H1 (cell line): ENCODE results near the gene MSI2. TPM values are rescaled to one million over a fixed set of nuclear protein-coding genes. Genes with fewer than 3 reads are reported as not detected.
A peak's percentile ranks its signal among the peaks of the same experiment; 100 is the strongest.

Experiments
- CTCF ChIA-PET: fragments of 300-600 bp; sonication (Branson Sonifier 250); formaldehyde crosslinking; loops from one replicate; lab custom pipeline; 2021; ENCODE audit not compliant: partially characterized antibody; lab: Charles Lee
- POLR2A ChIA-PET: fragments of 300-600 bp; sonication (Branson Sonifier 250); formaldehyde crosslinking; loops from one replicate; lab custom pipeline; 2021; ENCODE audit warnings: inconsistent platforms; ENCODE audit not compliant: partially characterized antibody; lab: Charles Lee
- DNase-seq, 2 experiments: peaks; one replicate each; pipeline versions ENCODE4 v3.0.0 to v3.0.0-alpha.2; 2010 to 2022; ENCODE audit warnings: low spot score in 2 of 2, low read depth in 1 of 2, mixed read lengths in 1 of 2
- FAIRE-seq: peaks from 2 replicates; lab custom pipeline; 2011; peaks lifted over from hg19 to GRCh38; lab: Jason Lieb, UNC
- H2AFZ ChIP-seq: 2 replicates; pipeline ENCODE4 v1.8.1; 2012; ENCODE audit warnings: low read length, inconsistent platforms
- H2AK5ac ChIP-seq: 2 replicates; pipeline ENCODE4 v1.6.1; 2013; ENCODE audit warnings: low read depth, low read length
- H2BK120ac ChIP-seq: replicated peaks from 2 replicates; pipeline ENCODE3; 2013; ENCODE audit warnings: low read depth, low read length, inconsistent platforms
- H2BK12ac ChIP-seq: 2 replicates; pipeline ENCODE4 v1.6.1; 2013; ENCODE audit warnings: low read depth, low read length
- H2BK15ac ChIP-seq: 2 replicates; pipeline ENCODE4 v1.6.1; 2013; ENCODE audit warnings: low read length
- H2BK20ac ChIP-seq: 2 replicates; pipeline ENCODE4 v1.6.1; 2013; ENCODE audit warnings: low read length
- H2BK5ac ChIP-seq: 2 replicates; pipeline ENCODE4 v1.6.1; 2013; ENCODE audit warnings: low read depth, low read length
- H3K14ac ChIP-seq: 2 replicates; pipeline ENCODE4 v1.6.1; 2013; ENCODE audit warnings: inconsistent platforms; ENCODE audit not compliant: insufficient read length
- H3K18ac ChIP-seq: 2 replicates; pipeline ENCODE4 v1.6.1; 2013; ENCODE audit warnings: low read length; ENCODE audit errors: extremely low read depth
- H3K23ac ChIP-seq: 2 replicates; pipeline ENCODE4 v1.6.1; 2013; ENCODE audit warnings: inconsistent platforms; ENCODE audit not compliant: insufficient read length
- H3K23me2 ChIP-seq: 2 replicates; pipeline ENCODE4 v1.6.1; 2013; ENCODE audit warnings: low read depth, low read length
- H3K27ac ChIP-seq: 2 replicates; pipeline ENCODE4 v1.6.1; 2011; ENCODE audit warnings: low read depth, low read length, inconsistent platforms
- H3K27me3 ChIP-seq, 4 experiments: replicated peaks in 1 of 4; 1 replicate in 1 of 4; 2 replicates in 3 of 4; pipeline versions ENCODE4 v1.6.1 to v1.8.1; 2011 to 2013; ENCODE audit warnings: low read length in 3 of 4, mild to moderate bottlenecking in 3 of 4, inconsistent platforms in 2 of 4, mixed read lengths in 2 of 4, moderate library complexity in 1 of 4; ENCODE audit not compliant: control insufficient read depth in 3 of 4, insufficient read depth in 3 of 4; ENCODE audit errors: extremely low read depth in 1 of 4
- H3K36me3 ChIP-seq, 4 experiments: 2 replicates each; pipeline versions ENCODE4 v1.6.1 to v1.8.1; 2011 to 2013; ENCODE audit warnings: mild to moderate bottlenecking in 4 of 4, low read length in 3 of 4, moderate library complexity in 2 of 4, control low read depth in 1 of 4, inconsistent platforms in 1 of 4; ENCODE audit not compliant: insufficient read depth in 4 of 4, control insufficient read depth in 2 of 4
- H3K4ac ChIP-seq: replicated peaks from 2 replicates; pipeline ENCODE3; 2013; ENCODE audit warnings: low read length, low read depth, mixed read lengths, inconsistent platforms; ENCODE audit not compliant: insufficient read length
- H3K4me1 ChIP-seq, 4 experiments: replicated peaks in 1 of 4; 1 replicate in 1 of 4; 2 replicates in 3 of 4; pipeline versions ENCODE4 v1.6.1 to v1.8.1; 2011 to 2013; ENCODE audit warnings: low read length in 3 of 4, inconsistent platforms in 2 of 4, mixed read lengths in 1 of 4; ENCODE audit not compliant: insufficient read depth in 4 of 4, control insufficient read depth in 3 of 4
- H3K4me2 ChIP-seq, 2 experiments: 2 replicates each; pipeline versions ENCODE4 v1.6.1 to v1.8.1; 2011 to 2013; ENCODE audit warnings: low read depth in 2 of 2, low read length in 2 of 2, control low read depth in 1 of 2, inconsistent platforms in 1 of 2, mild to moderate bottlenecking in 1 of 2; ENCODE audit not compliant: insufficient read depth in 1 of 2
- H3K4me3 ChIP-seq, 4 experiments: fragments of 200-600, 300-600 bp in 1 of 4; sonication (generic), shearing (Covaris generic), sonication (Bioruptor Twin) in 1 of 4; 2 replicates each; pipeline versions ENCODE4 v1.5.1 to v1.8.1; 2011 to 2016; ENCODE audit warnings: low read length in 4 of 4, low read depth in 3 of 4, control low read depth in 2 of 4, inconsistent platforms in 2 of 4, mild to moderate bottlenecking in 2 of 4, mixed read lengths in 1 of 4, moderate library complexity in 1 of 4; ENCODE audit not compliant: insufficient read depth in 2 of 4; ENCODE audit errors: extremely low read depth in 1 of 4
- H3K56ac ChIP-seq: replicated peaks from 2 replicates; pipeline ENCODE3; 2013; ENCODE audit warnings: low read depth, mild to moderate bottlenecking, mixed read lengths, low read length, inconsistent platforms; ENCODE audit not compliant: insufficient read length
- H3K79me1 ChIP-seq: 2 replicates; pipeline ENCODE4 v1.6.1; 2013; ENCODE audit warnings: low read depth, low read length, control low read depth
- H3K79me2 ChIP-seq, 2 experiments: 2 replicates each; pipeline versions ENCODE4 v1.6.1 to v1.8.1; 2012 to 2013; ENCODE audit warnings: low read length in 2 of 2, mild to moderate bottlenecking in 2 of 2, inconsistent platforms in 1 of 2; ENCODE audit not compliant: insufficient read depth in 2 of 2, control insufficient read depth in 1 of 2
- H3K9ac ChIP-seq, 4 experiments: replicated peaks in 1 of 4; 1 replicate in 1 of 4; 2 replicates in 3 of 4; pipeline versions ENCODE4 v1.6.1 to v1.8.1; 2011 to 2013; ENCODE audit warnings: low read depth in 3 of 4, low read length in 3 of 4, control low read depth in 2 of 4, mild to moderate bottlenecking in 2 of 4, moderate library complexity in 2 of 4, inconsistent platforms in 1 of 4; ENCODE audit errors: extremely low read depth in 1 of 4
- H3K9me3 ChIP-seq, 2 experiments: 2 replicates each; pipeline versions ENCODE4 v1.6.1 to v1.8.1; 2012 to 2013; ENCODE audit warnings: mild to moderate bottlenecking in 2 of 2, moderate library complexity in 2 of 2, control low read depth in 1 of 2, inconsistent platforms in 1 of 2, low read depth in 1 of 2, low read length in 1 of 2, mixed read lengths in 1 of 2; ENCODE audit not compliant: insufficient read depth in 2 of 2
- H4K20me1 ChIP-seq, 2 experiments: replicated peaks in 1 of 2; 2 replicates each; pipeline versions ENCODE3 to v1.8.1; 2011 to 2013; ENCODE audit warnings: inconsistent platforms in 2 of 2, low read length in 2 of 2, mild to moderate bottlenecking in 1 of 2; ENCODE audit not compliant: insufficient read depth in 2 of 2, control insufficient read depth in 1 of 2
- H4K5ac ChIP-seq: 2 replicates; pipeline ENCODE4 v1.6.1; 2013; ENCODE audit warnings: low read length, low read depth, mixed read lengths, inconsistent platforms; ENCODE audit not compliant: insufficient read length
- H4K8ac ChIP-seq: 2 replicates; pipeline ENCODE4 v1.8.0; 2013; ENCODE audit warnings: mild to moderate bottlenecking, moderate library complexity, low read length, inconsistent platforms; ENCODE audit not compliant: insufficient read depth; ENCODE audit errors: extremely low read depth
- H4K91ac ChIP-seq: replicated peaks from 2 replicates; pipeline ENCODE3; 2013; ENCODE audit warnings: low read length, mixed read lengths, inconsistent platforms; ENCODE audit not compliant: insufficient read length
- ASH2L ChIP-seq: fragments of 200-600, 300-600 bp; sonication (generic); IDR thresholded peaks from one replicate; pipeline ENCODE4 v1.7.1; 2017; ENCODE audit warnings: low read length
- BACH1 ChIP-seq: IDR thresholded peaks from 2 replicates; pipeline ENCODE4 v1.6.1; 2012; ENCODE audit warnings: low read length, improper control_type of control experiment
- CBX5 ChIP-seq: fragments of 300-800, 300-1000 bp; sonication (generic); IDR thresholded peaks from 2 replicates; pipeline ENCODE4 v1.7.1; 2016; ENCODE audit warnings: antibody characterized with exemption, low read length, low read depth
- CEBPB ChIP-seq: IDR thresholded peaks from 2 replicates; pipeline ENCODE4 v1.6.1; 2012; ENCODE audit warnings: low read depth, low read length
- CHD1 ChIP-seq: IDR thresholded peaks from 2 replicates; pipeline ENCODE4 v1.6.1; 2012; ENCODE audit warnings: low read depth, low read length, improper control_type of control experiment
- CHD2 ChIP-seq: IDR thresholded peaks from 2 replicates; pipeline ENCODE4 v1.6.1; 2012; ENCODE audit warnings: low read length, improper control_type of control experiment
- CREB1 ChIP-seq: IDR thresholded peaks from 2 replicates; pipeline ENCODE4 v1.6.1; 2012; ENCODE audit warnings: inconsistent platforms
- FOSL1 ChIP-seq: IDR thresholded peaks from 2 replicates; pipeline ENCODE4 v1.6.1; 2011; ENCODE audit warnings: mild to moderate bottlenecking, low read depth, low read length, moderate library complexity; ENCODE audit not compliant: insufficient read depth
- HDAC2 ChIP-seq, 2 experiments: fragments of 300-600 bp in 1 of 2; sonication (generic) in 1 of 2; IDR thresholded peaks; 2 replicates each; pipeline ENCODE4 v1.6.1; 2011 to 2012; ENCODE audit warnings: low read depth in 2 of 2, low read length in 2 of 2, mild to moderate bottlenecking in 2 of 2, moderate library complexity in 2 of 2, borderline replicate concordance in 1 of 2, inconsistent platforms in 1 of 2
- JUN ChIP-seq: IDR thresholded peaks from 2 replicates; pipeline ENCODE4 v1.6.1; 2011; ENCODE audit warnings: low read depth, mild to moderate bottlenecking, improper control_type of control experiment, low read length
- KDM4A ChIP-seq: IDR thresholded peaks from one replicate; pipeline ENCODE4 v1.7.1; 2012; ENCODE audit warnings: low read depth, mild to moderate bottlenecking, moderate library complexity, low read length, inconsistent platforms; ENCODE audit not compliant: severe bottlenecking
- NANOG ChIP-seq: IDR thresholded peaks from 2 replicates; pipeline ENCODE4 v1.6.1; 2011; ENCODE audit warnings: low read length, low read depth, mild to moderate bottlenecking, inconsistent platforms; ENCODE audit not compliant: insufficient read depth, poor library complexity, severe bottlenecking
- POLR2AphosphoS5 ChIP-seq: IDR thresholded peaks from 2 replicates; pipeline ENCODE4 v1.6.1; 2011; ENCODE audit warnings: low read depth, low read length
- SRF ChIP-seq: IDR thresholded peaks from 2 replicates; pipeline ENCODE4 v1.6.1; 2011; ENCODE audit warnings: mild to moderate bottlenecking, low read depth, low read length, moderate library complexity
- SUZ12 ChIP-seq: fragments of 200-600 bp; sonication (generic); IDR thresholded peaks from 2 replicates; pipeline ENCODE4 v1.6.1; 2012; ENCODE audit warnings: mild to moderate bottlenecking, inconsistent platforms, low read length, moderate library complexity, mixed read lengths
- TEAD4 ChIP-seq: IDR thresholded peaks from 2 replicates; pipeline ENCODE4 v1.6.1; 2012; ENCODE audit warnings: low read depth, low read length, inconsistent platforms, mixed read lengths
- WGBS, 2 experiments: shearing (Covaris generic) in 1 of 2; methylation state at CpG; one replicate each; pipeline versions ENCODE4 v1.1.6 to v1.1.7; 2013 to 2015; ENCODE audit warnings: low lambda C conversion rate in 2 of 2, mixed read lengths in 2 of 2, inconsistent platforms in 1 of 2, low coverage in 1 of 2, missing lambda C conversion rate in 1 of 2; ENCODE audit not compliant: insufficient replicate concordance in 2 of 2, insufficient coverage in 1 of 2, insufficient read length in 1 of 2; ENCODE audit errors: extremely low coverage in 1 of 2, missing lambda C conversion rate in 1 of 2; 5-methylcytosine and 5-hydroxymethylcytosine counted together
- polyA plus RNA-seq, 7 experiments: library from polyadenylated mRNA; depleted of rRNA in 3 of 7; stranded (reverse) in 5 of 7; unstranded in 2 of 7; fragments of >200 nt in 5 of 7; fragments of 200-250 nt in 2 of 7; gene quantifications; 1 replicate in 5 of 7; 2 replicates in 1 of 7; 4 replicates in 1 of 7; pipeline versions ENCODE4 v1.2.1 to v1.2.3, GENCODE V29; 2011 to 2013; ENCODE audit warnings: missing spikeins in 2 of 7, mixed read lengths in 2 of 7
- total RNA-seq: library from RNA; stranded (reverse); fragmentation: NEBNext Ultra II Directional; extraction: Animal tissue kit (Norgen Biotek cat#: 25700); gene quantifications from 2 replicates; pipeline ENCODE4 v1.2.1, GENCODE V29; 2021

Gene MSI2
- total and polyA plus RNA-seq, 2 of the 8 experiments (the other 6 are each of a cell fraction or from before 2014, with no cell fraction given): 36.7 to 80.6 TPM

- Histone ChIP-seq H3K4me2 (no peak overlapping the region), H3K36me3 (no peaks in the 10 kb centered on the region), H3K23me2 (no peaks in the 10 kb centered on the region), H3K4me1 (no peaks in the 10 kb centered on the region), H3K79me2 (no peaks in the 10 kb centered on the region), H3K4ac (no peak overlapping the region), H3K56ac (no peak overlapping the region), H3K9me3 (no peaks in the 10 kb centered on the region), H2BK5ac (no peak overlapping the region), H2BK20ac (no peak overlapping the region), H2BK120ac (no peak overlapping the region), H2BK15ac (no peak overlapping the region), H2AFZ (no peak overlapping the region), H3K27me3 (no peaks in the 10 kb centered on the region), H3K18ac (no peak overlapping the region), H3K27ac (no peak overlapping the region), H2AK5ac (no peak overlapping the region), H3K79me1 (no peaks in the 10 kb centered on the region), H3K9ac (no peak overlapping the region), H4K8ac (peak overlapping the region; percentile 38; the same call in 1 of the 2 replicates), H2BK12ac (no peak overlapping the region), H3K4me3 (no peak overlapping the region), H3K14ac (no peak overlapping the region), H4K20me1 (no peaks in the 10 kb centered on the region), H4K5ac (no peak overlapping the region), H4K91ac (no peak overlapping the region), H3K23ac (no peak overlapping the region)
- WGBS, 2 experiments: 78% methylated on average over 7 of the region's 7 CpGs; no CpG with 5 or more reads in 1 of the 2 experiments
- DNase-seq (peak in 1 of 2 experiments; percentile 23), FAIRE-seq (no peak)
- POLR2A ChIA-PET: no interaction called here
- TF ChIP-seq POLR2AphosphoS5 (no peak), NANOG (no peak), TEAD4 (no peak), HDAC2 (IDR thresholded peaks at IDR 0.05; ENCODE audit: borderline replicate concordance in 1 of 2, low read depth in 2 of 2, low read length in 2 of 2) (no peak), JUN (no peak), CBX5 (no peak), CHD2 (no peak), CEBPB (no peak), ASH2L (no peak), SUZ12 (no peak), BACH1 (no peak), SRF (no peak), CREB1 (no peak), CHD1 (no peak), KDM4A (no peak), FOSL1 (no peak)
- CTCF ChIA-PET: interaction anchor here (1.1 to 2.1 kb wide), 3 partner anchors 59 to 163 kb away, joined by 4 to 8 read pairs (median 4); no protein-coding TSS in a partner anchor
Observed at GRCh38 chr17:57714665-57715180, 458.4 kb downstream of the MSI2 start.
